SU-DHL-6 (cell line): ENCODE results near the gene LRRC26.

Experiments
- H2AFZ ChIP-seq: fragments of 200-600 bp; sonication (generic); 2 replicates; pipeline ENCODE4 v1.6.1; 2014; ENCODE audit warnings: low read depth, mild to moderate bottlenecking, moderate library complexity, mixed read lengths, antibody characterized with exemption, low read length; ENCODE audit not compliant: severe bottlenecking
- H3F3A ChIP-seq: fragments of 200-600 bp; shearing (Covaris generic); 2 replicates; pipeline ENCODE4 v1.6.0; 2016; ENCODE audit warnings: antibody characterized with exemption, mild to moderate bottlenecking; ENCODE audit not compliant: insufficient read depth
- H3K27ac ChIP-seq: fragments of 200-600 bp; sonication (generic); 2 replicates; pipeline ENCODE4 v1.5.1; 2016; ENCODE audit warnings: low read depth, mild to moderate bottlenecking, low read length, moderate library complexity, mixed read lengths
- H3K27me3 ChIP-seq: fragments of 200-600 bp; sonication (generic), shearing (Covaris generic); 2 replicates; pipeline ENCODE4 v1.6.0; 2014; ENCODE audit warnings: mild to moderate bottlenecking, low read length
- H3K36me3 ChIP-seq: fragments of 200-600 bp; sonication (generic); 2 replicates; pipeline ENCODE4 v1.6.1; 2014; ENCODE audit warnings: mild to moderate bottlenecking, low read length, mixed read lengths
- H3K4me2 ChIP-seq: fragments of 300-600, 200-600 bp; shearing (Covaris generic), sonication (generic); 2 replicates; pipeline ENCODE4 v1.6.0; 2014; ENCODE audit warnings: low read length, low read depth, mild to moderate bottlenecking; ENCODE audit not compliant: poor library complexity, severe bottlenecking
- H3K4me3 ChIP-seq: fragments of 200-600 bp; sonication (generic); 2 replicates; pipeline ENCODE4 v1.5.1; 2014; ENCODE audit warnings: antibody characterized with exemption, low read length, mild to moderate bottlenecking, mixed read lengths; ENCODE audit not compliant: insufficient read depth, poor library complexity, severe bottlenecking
- H3K79me2 ChIP-seq: fragments of 200-600 bp; sonication (generic); 2 replicates; pipeline ENCODE4 v1.6.1; 2014; ENCODE audit warnings: mild to moderate bottlenecking, low read length, moderate library complexity; ENCODE audit not compliant: insufficient read depth
- H3K9ac ChIP-seq: fragments of 200-600 bp; sonication (generic); 2 replicates; pipeline ENCODE4 v1.7.0; 2014; ENCODE audit warnings: mild to moderate bottlenecking, low read length
- H3K9me2 ChIP-seq: fragments of 200-600 bp; sonication (generic); replicated peaks from 2 replicates; pipeline ENCODE4 v1.6.1; 2014; ENCODE audit warnings: low read length; ENCODE audit not compliant: insufficient read depth
- H3K9me3 ChIP-seq: fragments of 200-600 bp; sonication (generic); 2 replicates; pipeline ENCODE4 v1.6.1; 2014; ENCODE audit warnings: low read length, mixed read lengths; ENCODE audit not compliant: insufficient read depth
- H4K20me1 ChIP-seq: fragments of 200-600 bp; sonication (generic); 2 replicates; pipeline ENCODE4 v1.6.1; 2014; ENCODE audit warnings: low read depth, mild to moderate bottlenecking, antibody characterized with exemption, low read length, moderate library complexity, mixed read lengths
- EZH2phosphoT487 ChIP-seq: fragments of 200-600 bp; sonication (generic), shearing (Covaris generic); conservative IDR thresholded peaks from 2 replicates; pipeline ENCODE4 v1.6.1; 2018; ENCODE audit warnings: mild to moderate bottlenecking, antibody characterized with exemption, low read length, moderate library complexity, mixed read lengths
- TF ChIP-seq, protein P1 (sequence below): fragments of 200-600 bp; sonication (generic); IDR thresholded peaks from one replicate; pipeline ENCODE4 v1.5.1; 2017; ENCODE audit warnings: antibody characterized with exemption, mild to moderate bottlenecking, low read length, moderate library complexity; ENCODE audit not compliant: insufficient read depth, poor library complexity, severe bottlenecking

LRRC26 gene

DNA sequence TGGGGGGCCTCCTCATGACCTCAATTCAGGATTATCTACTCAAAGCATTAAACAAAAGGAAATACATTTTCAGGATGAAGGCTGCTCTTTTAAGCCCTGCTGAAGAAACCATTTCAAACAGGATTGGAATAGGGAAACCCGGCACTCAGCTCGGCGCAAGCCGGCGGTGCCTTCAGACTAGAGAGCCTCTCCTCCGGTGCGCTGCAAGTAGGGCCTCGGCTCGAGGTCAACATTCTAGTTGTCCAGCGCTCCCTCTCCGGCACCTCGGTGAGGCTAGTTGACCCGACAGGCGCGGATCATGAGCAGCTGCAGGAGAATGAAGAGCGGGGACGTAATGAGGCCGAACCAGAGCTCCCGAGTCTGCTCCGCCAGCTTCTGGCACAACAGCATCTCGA is 34.9 kb upstream of the LRRC26 start:
- Histone ChIP-seq H4K20me1 (no peaks in the 10 kb centered on the region), H3K4me3 (peak overlapping the region; percentile 69), H3K79me2 (peaks cover 31% of the 10 kb centered on the region), H3K9me2 (no peaks in the 10 kb centered on the region), H3F3A (peaks cover 12% of the 10 kb centered on the region), H2AFZ (no peak overlapping the region), H3K9ac (peak overlapping the region; percentile 99), H3K36me3 (no peaks in the 10 kb centered on the region), H3K27ac (no peak overlapping the region), H3K4me2 (peak overlapping the region; percentile 78), H3K27me3 (no peaks in the 10 kb centered on the region), H3K9me3 (no peaks in the 10 kb centered on the region)
- TF ChIP-seq EZH2phosphoT487: no peak

DNA sequence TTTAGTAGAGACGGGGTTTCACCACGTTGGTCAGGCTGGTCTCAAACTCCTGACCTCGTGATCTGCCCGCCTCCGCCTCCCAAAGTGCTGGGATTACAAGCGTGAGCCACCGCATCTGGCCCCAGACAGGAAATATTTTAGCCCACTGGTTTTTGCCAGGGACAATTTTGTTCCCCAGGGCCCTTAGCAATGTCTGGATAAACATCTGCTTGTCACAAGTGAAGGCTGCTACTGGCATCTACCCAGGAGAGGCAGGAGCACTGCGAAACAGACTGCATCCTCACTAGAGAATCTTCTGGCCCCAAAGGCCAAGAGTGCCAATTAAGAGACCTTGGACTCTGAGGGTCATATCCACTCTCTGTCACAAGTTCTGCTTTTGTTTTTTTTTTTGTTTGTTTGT is 33.1 kb upstream of the LRRC26 start:
- no peak overlapping the region for H2AFZ ChIP-seq
- no peaks in the 10 kb centered on the region for H3K9me2 ChIP-seq
- peak overlapping the region; percentile 32 for H3K4me2 ChIP-seq
- H3K27ac ChIP-seq: peak overlapping the region; percentile 8; the same call in 1 of the 2 replicates
- H3K9ac ChIP-seq: 0 out of 2 replicates have a peak overlapping the region, but pooled peaks have one; percentile 2
- H3K27me3 ChIP-seq: no peaks in the 10 kb centered on the region
- H3K9me3 ChIP-seq: no peaks in the 10 kb centered on the region
- H3F3A ChIP-seq: peaks cover 12% of the 10 kb centered on the region
- H4K20me1 ChIP-seq: no peaks in the 10 kb centered on the region
- TF ChIP-seq, protein P1, sequence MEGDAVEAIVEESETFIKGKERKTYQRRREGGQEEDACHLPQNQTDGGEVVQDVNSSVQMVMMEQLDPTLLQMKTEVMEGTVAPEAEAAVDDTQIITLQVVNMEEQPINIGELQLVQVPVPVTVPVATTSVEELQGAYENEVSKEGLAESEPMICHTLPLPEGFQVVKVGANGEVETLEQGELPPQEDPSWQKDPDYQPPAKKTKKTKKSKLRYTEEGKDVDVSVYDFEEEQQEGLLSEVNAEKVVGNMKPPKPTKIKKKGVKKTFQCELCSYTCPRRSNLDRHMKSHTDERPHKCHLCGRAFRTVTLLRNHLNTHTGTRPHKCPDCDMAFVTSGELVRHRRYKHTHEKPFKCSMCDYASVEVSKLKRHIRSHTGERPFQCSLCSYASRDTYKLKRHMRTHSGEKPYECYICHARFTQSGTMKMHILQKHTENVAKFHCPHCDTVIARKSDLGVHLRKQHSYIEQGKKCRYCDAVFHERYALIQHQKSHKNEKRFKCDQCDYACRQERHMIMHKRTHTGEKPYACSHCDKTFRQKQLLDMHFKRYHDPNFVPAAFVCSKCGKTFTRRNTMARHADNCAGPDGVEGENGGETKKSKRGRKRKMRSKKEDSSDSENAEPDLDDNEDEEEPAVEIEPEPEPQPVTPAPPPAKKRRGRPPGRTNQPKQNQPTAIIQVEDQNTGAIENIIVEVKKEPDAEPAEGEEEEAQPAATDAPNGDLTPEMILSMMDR: no peak
- no peak for TF ChIP-seq EZH2phosphoT487
- no peak overlapping the region for H3K4me3 ChIP-seq
- no peaks in the 10 kb centered on the region for H3K36me3 ChIP-seq
- peaks cover 31% of the 10 kb centered on the region for H3K79me2 ChIP-seq

DNA sequence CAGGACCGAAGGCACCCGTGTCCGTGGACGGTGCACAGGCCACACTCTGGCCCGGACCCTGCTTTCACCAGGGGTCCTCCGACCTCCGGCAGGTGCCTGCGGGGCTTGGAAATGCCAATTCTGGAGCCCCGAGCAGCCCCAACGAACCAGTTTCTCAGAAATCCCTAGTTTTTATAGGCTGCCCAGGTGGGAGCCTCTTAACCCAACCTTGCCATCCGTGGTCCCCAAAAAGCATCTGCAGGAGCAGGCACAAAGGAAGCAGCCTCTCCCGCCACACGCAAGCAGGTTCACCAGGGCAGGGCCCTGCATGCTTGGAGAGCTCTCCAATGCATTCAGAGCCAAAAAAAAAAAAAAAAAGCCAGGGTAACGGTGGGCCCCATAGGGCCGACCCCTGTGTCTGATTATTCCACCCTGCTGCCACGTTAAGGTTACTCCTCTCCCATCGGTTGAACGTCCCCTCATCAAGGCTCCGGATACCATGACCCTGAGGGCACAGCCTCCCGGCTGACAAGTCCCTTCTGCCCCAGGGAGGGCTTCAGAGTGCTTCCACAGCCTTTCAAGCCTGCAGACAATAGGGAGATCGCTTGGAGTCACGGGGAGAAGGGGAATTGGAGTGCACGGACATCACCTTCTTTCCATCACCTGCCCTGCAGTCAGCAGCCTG is 31.5 kb upstream of the LRRC26 start:
- Histone ChIP-seq H3K36me3 (no peaks in the 10 kb centered on the region), H3F3A (peaks cover 12% of the 10 kb centered on the region), H3K79me2 (peaks cover 23% of the 10 kb centered on the region), H3K4me3 (peak overlapping the region; percentile 68), H3K9ac (peak overlapping the region; percentile 80), H2AFZ (no peak overlapping the region), H3K4me2 (peak overlapping the region; percentile 69), H3K9me2 (no peaks in the 10 kb centered on the region), H3K9me3 (no peaks in the 10 kb centered on the region), H3K27ac (peak overlapping the region; percentile 62), H3K27me3 (no peaks in the 10 kb centered on the region), H4K20me1 (no peaks in the 10 kb centered on the region)
- no peak for TF ChIP-seq EZH2phosphoT487
- TF ChIP-seq, protein P1: no peak
